ENCODE data around the gene PMVK.
"Not testable (repeated sequence)": the region's sequence is repeated elsewhere in the genome, so short reads cannot be mapped to it uniquely, and the experiment has no call there.

The PMVK gene

GRCh38 chr1:154936555-154937084 lies at the start of gene PMVK:
TSS of gene PMVK (minus strand) at chr1:154936719. CDS start at chr1:154936685, 34 bp downstream.
- DNase-seq (ENCODE audit: low read depth), result peak; percentile 87
- no peak for TF ChIP-seq CTCF (IDR thresholded peaks at IDR 0.05; ENCODE audit: control insufficient read depth, insufficient read depth, low read depth, low read length, missing control alignments)

GRCh38 chr1:154983776-154984466 lies 47.4 kb upstream of the PMVK start:
- TF ChIP-seq CTCF (IDR thresholded peaks at IDR 0.05; ENCODE audit: control insufficient read depth, insufficient read depth, low read depth, low read length, missing control alignments), result no peak
- DNase-seq (ENCODE audit: low read depth), result no peak
- peak overlapping the region; percentile 79 for H3K4me3 ChIP-seq (ENCODE audit: control insufficient read depth, low read depth, low read length)

More at GRCh38 chr1:154936555-154937084, at the start of gene PMVK:
- H3K4me3 ChIP-seq (ENCODE audit: control insufficient read depth, low read depth, low read length), result peak within 1 kb of the TSS; percentile 83

GRCh38 chr1:154982897-154983648 lies 46.6 kb upstream of the PMVK start, which contains the start of gene FLAD1:
TSS of gene FLAD1 (plus strand) at chr1:154983344. CDS start at chr1:154983695, 351 bp downstream.
- TF ChIP-seq CTCF (IDR thresholded peaks at IDR 0.05; ENCODE audit: control insufficient read depth, insufficient read depth, low read depth, low read length, missing control alignments), result no peak
- peak; percentile 99 for DNase-seq (ENCODE audit: low read depth)
- peak within 1 kb of the TSS; percentile 79 for H3K4me3 ChIP-seq (ENCODE audit: control insufficient read depth, low read depth, low read length)

GRCh38 chr1:154982341-154982740 lies 45.8 kb upstream of the PMVK start:
- no peak for DNase-seq (ENCODE audit: low read depth)
- no peak for TF ChIP-seq CTCF (IDR thresholded peaks at IDR 0.05; ENCODE audit: control insufficient read depth, insufficient read depth, low read depth, low read length, missing control alignments)
- no peak overlapping the region for H3K4me3 ChIP-seq (ENCODE audit: control insufficient read depth, low read depth, low read length)

- TF ChIP-seq CTCF (IDR thresholded peaks at IDR 0.05; ENCODE audit: control insufficient read depth, insufficient read depth, low read depth, low read length, missing control alignments), result no peak
- DNase-seq (ENCODE audit: low read depth), result no peak
- no peak overlapping the region for H3K4me3 ChIP-seq (ENCODE audit: control insufficient read depth, low read depth, low read length)
These were observed 41.8 kb upstream of the PMVK start for GRCh38 chr1:154978360-154978759.

GRCh38 chr1:154977762-154978161 lies 41.2 kb upstream of the PMVK start:
- not testable (repeated sequence) for DNase-seq (ENCODE audit: low read depth); H3K4me3 ChIP-seq (ENCODE audit: control insufficient read depth, low read depth, low read length)

Data from AG09309 (cell line).